ENCODE data around the gene EXOC5.
A peak's percentile ranks its signal among the peaks of the same experiment; 100 is the strongest.
"Not testable (repeated sequence)": the region's sequence is repeated elsewhere in the genome, so short reads cannot be mapped to it uniquely, and the experiment has no call there.

EXOC5 gene

GRCh38 chr14:57268161-57269069, at the start of gene EXOC5, which contains the start of gene AP5M1:
TSS of gene EXOC5 (minus strand) at chr14:57268905. CDS start at chr14:57268648, 257 bp downstream.
TSS of gene AP5M1 (plus strand) at chr14:57268971. CDS start at chr14:57269315, 344 bp downstream.
- peak; percentile 63 to 91 (median 86) for DNase-seq

GRCh38 chr14:57317248-57317833, 48.6 kb upstream of the EXOC5 start:
- DNase-seq, result peak in 11 of 14 donors; percentile 1 to 51 (median 15)

- no peak for DNase-seq
Observed at GRCh38 chr14:57314396-57315089, 45.8 kb upstream of the EXOC5 start.

- DNase-seq, result no peak
Observed at GRCh38 chr14:57302883-57303282, 34.2 kb upstream of the EXOC5 start.

GRCh38 chr14:57299511-57299910, 30.8 kb upstream of the EXOC5 start:
- no peak for DNase-seq

- no peak for DNase-seq
Observed at GRCh38 chr14:57297852-57298251, 29.1 kb upstream of the EXOC5 start.

- no peak for DNase-seq
Observed at GRCh38 chr14:57295239-57295638, 26.5 kb upstream of the EXOC5 start.

- DNase-seq, result no peak
Observed at GRCh38 chr14:57293866-57294837, 25.4 kb upstream of the EXOC5 start.

GRCh38 chr14:57291692-57292647, 23.3 kb upstream of the EXOC5 start:
- no peak for DNase-seq

GRCh38 chr14:57290751-57291150, 22.0 kb upstream of the EXOC5 start:
- no peak for DNase-seq

- no peak for DNase-seq
Observed at GRCh38 chr14:57287745-57288144, 19.0 kb upstream of the EXOC5 start.

- no peak for DNase-seq
Observed at GRCh38 chr14:57277062-57277461, 8.4 kb upstream of the EXOC5 start.

GRCh38 chr14:57275023-57275664, 6.4 kb upstream of the EXOC5 start:
- no peak for DNase-seq

GRCh38 chr14:57274551-57274950, 5.8 kb upstream of the EXOC5 start:
- DNase-seq, result no peak

- no peak for DNase-seq
Observed at GRCh38 chr14:57273236-57273635, 4.5 kb upstream of the EXOC5 start.

- DNase-seq, result no peak
Observed at GRCh38 chr14:57266065-57266464, 2.6 kb downstream of the EXOC5 start.

- DNase-seq, result no peak
Observed at GRCh38 chr14:57262117-57262516, 6.6 kb downstream of the EXOC5 start.

GRCh38 chr14:57261604-57262003, 7.1 kb downstream of the EXOC5 start:
- no peak for DNase-seq

GRCh38 chr14:57259672-57260071, 9.0 kb downstream of the EXOC5 start:
- no peak for DNase-seq

GRCh38 chr14:57258221-57258620, 10.5 kb downstream of the EXOC5 start:
- not testable (repeated sequence) for DNase-seq

Data from C1 segment of cervical spinal cord (tissue), 14 donors.